ENCODE data around the gene FRY.

FRY gene

GRCh38 chr13:32175943-32176342 lies 144.4 kb downstream of the FRY start:
- TF ChIP-seq CTCF (IDR thresholded peaks at IDR 0.05; ENCODE audit: low read depth, low read length), result no peak
- H3K4me3 ChIP-seq (replicated peaks in 1 of 2; ENCODE audit: low read depth in 2 of 2, low read length in 2 of 2), result no peak overlapping the region
- DNase-seq (ENCODE audit: low read depth in 2 of 2), result no peak

GRCh38 chr13:32176696-32177095 lies 145.1 kb downstream of the FRY start:
- no peak for DNase-seq (ENCODE audit: low read depth in 2 of 2)
- no peak overlapping the region for H3K4me3 ChIP-seq (replicated peaks in 1 of 2; ENCODE audit: low read depth in 2 of 2, low read length in 2 of 2)
- no peak for TF ChIP-seq CTCF (IDR thresholded peaks at IDR 0.05; ENCODE audit: low read depth, low read length)

- DNase-seq (ENCODE audit: low read depth in 2 of 2), result no peak
- no peak overlapping the region for H3K4me3 ChIP-seq (replicated peaks in 1 of 2; ENCODE audit: low read depth in 2 of 2, low read length in 2 of 2)
- TF ChIP-seq CTCF (IDR thresholded peaks at IDR 0.05; ENCODE audit: low read depth, low read length), result no peak
These were observed 147.2 kb downstream of the FRY start for GRCh38 chr13:32178763-32179162.

GRCh38 chr13:32179708-32180107 lies 148.1 kb downstream of the FRY start:
- H3K4me3 ChIP-seq (replicated peaks in 1 of 2; ENCODE audit: low read depth in 2 of 2, low read length in 2 of 2), result no peak overlapping the region
- no peak for DNase-seq (ENCODE audit: low read depth in 2 of 2)
- no peak for TF ChIP-seq CTCF (IDR thresholded peaks at IDR 0.05; ENCODE audit: low read depth, low read length)

GRCh38 chr13:32187651-32188050 lies 156.1 kb downstream of the FRY start:
- no peak overlapping the region for H3K4me3 ChIP-seq (replicated peaks in 1 of 2; ENCODE audit: low read depth in 2 of 2, low read length in 2 of 2)
- TF ChIP-seq CTCF (IDR thresholded peaks at IDR 0.05; ENCODE audit: low read depth, low read length), result no peak

GRCh38 chr13:32191452-32191998 lies 160.0 kb downstream of the FRY start:
- no peak for DNase-seq (ENCODE audit: low read depth in 2 of 2)
- no peak overlapping the region for H3K4me3 ChIP-seq (replicated peaks in 1 of 2; ENCODE audit: low read depth in 2 of 2, low read length in 2 of 2)
- TF ChIP-seq CTCF (IDR thresholded peaks at IDR 0.05; ENCODE audit: low read depth, low read length), result no peak

More at GRCh38 chr13:32187651-32188050, 156.1 kb downstream of the FRY start:
- no peak for DNase-seq (ENCODE audit: low read depth in 2 of 2)

- no peak for TF ChIP-seq CTCF (IDR thresholded peaks at IDR 0.05; ENCODE audit: low read depth, low read length)
- no peak overlapping the region for H3K4me3 ChIP-seq (replicated peaks in 1 of 2; ENCODE audit: low read depth in 2 of 2, low read length in 2 of 2)
- DNase-seq (ENCODE audit: low read depth in 2 of 2), result peak; percentile 12 to 61
These were observed 164.1 kb downstream of the FRY start for GRCh38 chr13:32195713-32196112.

All from cardiac fibroblast (primary cell).